Mesendoderm (in vitro differentiated cells): ENCODE data around the gene MAD1L1.

ENCODE experiments used
- DNase-seq: peaks from one replicate; pipeline ENCODE4 v3.0.0; 2013
- H2AK5ac ChIP-seq: 2 replicates; pipeline ENCODE4 v1.6.1; 2013; ENCODE audit warnings: low read length, inconsistent platforms
- H2BK120ac ChIP-seq: 2 replicates; pipeline ENCODE4 v1.6.1; 2013; ENCODE audit warnings: low read depth, mild to moderate bottlenecking, low read length, moderate library complexity, mixed read lengths
- H2BK15ac ChIP-seq: replicated peaks from 2 replicates; pipeline ENCODE4 v1.6.1; 2013; ENCODE audit warnings: low read depth, mild to moderate bottlenecking, moderate library complexity
- H2BK5ac ChIP-seq: 2 replicates; pipeline ENCODE4 v1.6.1; 2013; ENCODE audit warnings: low read length, inconsistent platforms
- H3K18ac ChIP-seq: 2 replicates; pipeline ENCODE4 v1.6.1; 2013; ENCODE audit warnings: mild to moderate bottlenecking, low read length, mixed read lengths
- H3K23ac ChIP-seq: one replicate; pipeline ENCODE4 v1.6.1; 2013; ENCODE audit warnings: low read length
- H3K27ac ChIP-seq: 2 replicates; pipeline ENCODE4 v1.5.1; 2013; ENCODE audit warnings: low read depth, mild to moderate bottlenecking, inconsistent platforms, low read length, moderate library complexity
- H3K27me3 ChIP-seq: 2 replicates; pipeline ENCODE4 v1.6.1; 2013; ENCODE audit warnings: low read length, control low read depth, mild to moderate bottlenecking, inconsistent platforms; ENCODE audit not compliant: insufficient read depth, poor library complexity
- H3K36me3 ChIP-seq: 2 replicates; pipeline ENCODE4 v1.6.1; 2013; ENCODE audit warnings: low read length, inconsistent platforms; ENCODE audit not compliant: control insufficient read depth, insufficient read depth
- H3K4ac ChIP-seq: one replicate; pipeline ENCODE4 v1.6.1; 2013; ENCODE audit warnings: low read depth, mild to moderate bottlenecking, low read length, moderate library complexity
- H3K4me1 ChIP-seq: 2 replicates; pipeline ENCODE4 v1.6.1; 2013; ENCODE audit warnings: low read depth, low read length, inconsistent platforms; ENCODE audit not compliant: control insufficient read depth
- H3K4me2 ChIP-seq: 2 replicates; pipeline ENCODE4 v1.6.1; 2013; ENCODE audit warnings: low read length
- H3K4me3 ChIP-seq: 2 replicates; pipeline ENCODE4 v1.5.1; 2013; ENCODE audit warnings: mild to moderate bottlenecking, low read length
- H3K56ac ChIP-seq: one replicate; pipeline ENCODE4 v1.6.1; 2013; ENCODE audit warnings: low read length
- H3K79me1 ChIP-seq: 2 replicates; pipeline ENCODE4 v1.6.1; 2013; ENCODE audit warnings: low read length, inconsistent platforms
- H3K79me2 ChIP-seq: 2 replicates; pipeline ENCODE4 v1.6.1; 2013; ENCODE audit warnings: mild to moderate bottlenecking, low read length; ENCODE audit not compliant: control insufficient read depth, insufficient read depth
- H3K9ac ChIP-seq: 2 replicates; pipeline ENCODE4 v1.6.1; 2013; ENCODE audit warnings: low read length, inconsistent platforms
- H4K5ac ChIP-seq: one replicate; pipeline ENCODE4 v1.6.1; 2013; ENCODE audit warnings: low read length
- H4K8ac ChIP-seq: one replicate; pipeline ENCODE4 v1.6.1; 2013; ENCODE audit warnings: low read depth, mild to moderate bottlenecking, control low read depth, low read length, moderate library complexity
- WGBS: extraction: QIAGEN DNeasy Blood & Tissue Kit; methylation state at CpG from one replicate; pipeline ENCODE4 v1.1.7; 2013; ENCODE audit warnings: low lambda C conversion rate, missing lambda C conversion rate; ENCODE audit not compliant: insufficient coverage; ENCODE audit errors: extremely low coverage; 5-methylcytosine and 5-hydroxymethylcytosine counted together

Gene MAD1L1

GRCh38 chr7:2242541-2243429 is 10.0 kb upstream of the MAD1L1 start:
- DNase-seq: peak; percentile 62
- Histone ChIP-seq H3K4me1 (no peaks in the 10 kb centered on the region), H2AK5ac (no peak overlapping the region), H3K79me1 (peaks cover 5% of the 10 kb centered on the region), H4K8ac (peak overlapping the region; percentile 97), H3K4ac (no peak overlapping the region), H2BK120ac (no peak overlapping the region), H3K23ac (no peak overlapping the region), H2BK15ac (no peak overlapping the region), H3K79me2 (peaks cover 14% of the 10 kb centered on the region), H3K36me3 (peaks cover 3% of the 10 kb centered on the region), H3K27me3 (no peaks in the 10 kb centered on the region), H3K27ac (no peak overlapping the region), H3K56ac (peak overlapping the region; percentile 83), H3K4me2 (peak overlapping the region; percentile 72), H2BK5ac (no peak overlapping the region), H3K4me3 (peak overlapping the region; percentile 75), H4K5ac (no peak overlapping the region), H3K18ac (peak overlapping the region; percentile 86), H3K9ac (peak overlapping the region; percentile 82)
- no CpG with 5 or more reads among the region's 21 CpGs for WGBS

- Histone ChIP-seq H4K5ac (no peak within 1 kb of the TSS), H2BK120ac (no peak within 1 kb of the TSS), H3K23ac (no peak within 1 kb of the TSS), H2BK5ac (no peak within 1 kb of the TSS), H3K18ac (peak within 1 kb of the TSS; percentile 98), H3K4ac (peak within 1 kb of the TSS; percentile 41), H3K4me2 (peak within 1 kb of the TSS; percentile 83), H3K79me2 (peaks cover 14% of the 10 kb centered on the region), H3K36me3 (peaks cover 6% of the 10 kb centered on the region), H3K4me1 (no peaks in the 10 kb centered on the region), H3K56ac (peak within 1 kb of the TSS; percentile 98), H3K27me3 (no peaks in the 10 kb centered on the region), H3K4me3 (peak within 1 kb of the TSS; percentile 93), H4K8ac (peak within 1 kb of the TSS; percentile 97), H3K27ac (no peak within 1 kb of the TSS), H3K9ac (peak within 1 kb of the TSS; percentile 82), H2BK15ac (no peak within 1 kb of the TSS), H3K79me1 (peaks cover 5% of the 10 kb centered on the region), H2AK5ac (no peak within 1 kb of the TSS)
- no CpG with 5 or more reads among the region's 81 CpGs for WGBS
- DNase-seq: peak; percentile 86
These were observed 9.1 kb upstream of the MAD1L1 start, which contains the start of the genes MRM2 and NUDT1 for GRCh38 chr7:2241580-2242540. Gene MRM2 (minus strand): TSS chr7:2242205. CDS start chr7:2242169, 36 bp downstream. Gene NUDT1 (plus strand): TSS chr7:2242226. CDS start chr7:2244575, 2,349 bp downstream.

GRCh38 chr7:2239242-2239641 is 6.5 kb upstream of the MAD1L1 start:
- DNase-seq: no peak
- H3K9ac ChIP-seq: no peak overlapping the region
- H3K56ac ChIP-seq: no peak overlapping the region
- H3K27me3 ChIP-seq: no peaks in the 10 kb centered on the region
- H3K4me2 ChIP-seq: no peak overlapping the region
- H3K4me1 ChIP-seq: no peaks in the 10 kb centered on the region
- peaks cover 13% of the 10 kb centered on the region for H3K36me3 ChIP-seq
- no peak overlapping the region for H3K4me3 ChIP-seq
- peaks cover 14% of the 10 kb centered on the region for H3K79me2 ChIP-seq
- H4K5ac ChIP-seq: no peak overlapping the region
- no peak overlapping the region for H4K8ac ChIP-seq
- H2BK120ac ChIP-seq: no peak overlapping the region
- no peak overlapping the region for H2AK5ac ChIP-seq
- peaks cover 7% of the 10 kb centered on the region for H3K79me1 ChIP-seq
- WGBS: no CpG with 5 or more reads among the region's 17 CpGs
- no peak overlapping the region for H2BK15ac ChIP-seq
- H3K27ac ChIP-seq: no peak overlapping the region
- H3K4ac ChIP-seq: no peak overlapping the region
- H3K18ac ChIP-seq: no peak overlapping the region
- no peak overlapping the region for H3K23ac ChIP-seq
- no peak overlapping the region for H2BK5ac ChIP-seq

DNA sequence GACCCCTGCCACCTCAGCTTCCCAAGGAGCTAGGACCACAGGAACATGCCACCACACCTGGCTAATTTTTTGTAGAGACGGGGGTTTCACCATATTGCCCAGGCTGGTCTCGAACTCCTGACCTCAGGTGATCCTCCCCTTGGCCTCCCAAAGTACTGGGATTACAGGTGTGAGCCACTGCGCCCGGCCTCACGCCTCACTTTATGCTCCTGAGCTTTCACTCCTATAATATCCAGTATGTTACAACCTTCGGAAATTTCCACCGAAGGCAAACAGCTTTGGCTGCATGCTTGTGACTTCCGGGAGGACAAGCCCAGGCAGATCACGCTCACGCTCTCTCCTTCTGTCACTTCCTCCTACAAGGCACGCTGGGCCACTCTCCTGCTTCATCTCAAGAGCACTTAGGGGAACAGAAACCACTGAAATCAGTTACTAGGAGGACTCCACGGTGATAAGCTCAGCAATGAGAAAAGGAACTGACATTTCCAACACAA is 4.4 kb upstream of the MAD1L1 start:
- Histone ChIP-seq H3K4ac (no peak overlapping the region), H4K8ac (no peak overlapping the region), H3K56ac (no peak overlapping the region), H3K4me1 (no peaks in the 10 kb centered on the region), H3K79me2 (peaks cover 17% of the 10 kb centered on the region), H3K27me3 (no peaks in the 10 kb centered on the region), H3K4me3 (no peak overlapping the region), H3K27ac (no peak overlapping the region), H3K9ac (no peak overlapping the region), H3K4me2 (no peak overlapping the region), H3K36me3 (peaks cover 13% of the 10 kb centered on the region), H3K23ac (no peak overlapping the region), H3K79me1 (peaks cover 8% of the 10 kb centered on the region), H2BK120ac (no peak overlapping the region), H2AK5ac (no peak overlapping the region), H3K18ac (no peak overlapping the region), H4K5ac (no peak overlapping the region), H2BK5ac (no peak overlapping the region), H2BK15ac (no peak overlapping the region)
- no peak for DNase-seq
- WGBS: no CpG with 5 or more reads among the region's 12 CpGs

DNA sequence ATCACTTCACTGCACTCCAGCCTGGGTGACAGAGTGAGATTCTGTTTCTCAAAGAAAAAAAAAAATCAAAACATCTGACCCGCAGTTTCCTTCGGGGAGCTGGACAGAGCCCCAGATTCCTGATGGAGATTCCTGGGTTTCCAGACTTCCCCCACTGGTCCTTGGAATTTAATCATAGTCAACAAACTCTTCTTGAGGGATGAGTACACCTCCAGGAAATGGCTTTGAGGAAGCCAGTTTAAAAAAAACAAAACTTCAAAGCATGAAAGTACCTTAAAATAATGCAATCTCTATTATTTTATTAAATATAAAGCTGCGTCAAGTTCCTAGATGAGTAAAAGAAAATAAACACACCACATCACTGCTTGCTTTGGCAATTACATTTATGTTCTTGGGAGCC is 1.2 kb upstream of the MAD1L1 start:
- Histone ChIP-seq H3K36me3 (peaks cover 12% of the 10 kb centered on the region), H3K56ac (no peak overlapping the region)
- WGBS: no CpG with 5 or more reads among the region's 3 CpGs

More for the DNA sequence above, 1.2 kb upstream of the MAD1L1 start:
- H2BK5ac ChIP-seq: no peak overlapping the region
- DNase-seq: no peak
- no peak overlapping the region for H4K8ac ChIP-seq
- H3K4me1 ChIP-seq: no peaks in the 10 kb centered on the region
- H3K18ac ChIP-seq: no peak overlapping the region
- no peak overlapping the region for H3K27ac ChIP-seq
- no peak overlapping the region for H2BK120ac ChIP-seq
- no peak overlapping the region for H3K9ac ChIP-seq
- H3K79me2 ChIP-seq: peaks cover 18% of the 10 kb centered on the region
- H2AK5ac ChIP-seq: no peak overlapping the region
- H2BK15ac ChIP-seq: no peak overlapping the region
- H3K79me1 ChIP-seq: peaks cover 20% of the 10 kb centered on the region
- no peak overlapping the region for H3K4me2 ChIP-seq
- no peak overlapping the region for H3K23ac ChIP-seq
- no peak overlapping the region for H4K5ac ChIP-seq
- no peaks in the 10 kb centered on the region for H3K27me3 ChIP-seq
- no peak overlapping the region for H3K4ac ChIP-seq
- H3K4me3 ChIP-seq: no peak overlapping the region
